K562 (cell line): ENCODE data around the gene GPR108. TPM values are rescaled to one million over a fixed set of nuclear protein-coding genes. Genes with fewer than 3 reads are reported as not detected.

Experiments
- ARID2 ChIP-seq: fragments of 450-650 bp; IDR thresholded peaks from 2 replicates; pipeline ENCODE4 v1.6.1; 2017; ENCODE audit warnings: antibody characterized with exemption, mild to moderate bottlenecking
- CC2D1A ChIP-seq: fragments of 450-650 bp; IDR thresholded peaks from 2 replicates; pipeline ENCODE4 v1.6.1; 2017; ENCODE audit warnings: mild to moderate bottlenecking
- ESRRB ChIP-seq: fragments of 250-450 bp; sonication (Bioruptor Pico); IDR thresholded peaks from 2 replicates; pipeline ENCODE4 v1.5.0; 2020; ENCODE audit warnings: mild to moderate bottlenecking, moderate library complexity, borderline replicate concordance
- ETS1 ChIP-seq: conservative IDR thresholded peaks from 2 replicates; pipeline ENCODE4 v1.6.1; 2011; ENCODE audit warnings: low read depth, mild to moderate bottlenecking, low read length; ENCODE audit not compliant: control insufficient read depth
- MEF2D ChIP-seq: conservative IDR thresholded peaks from 2 replicates; pipeline ENCODE4 v1.6.1; 2016; ENCODE audit warnings: low read depth, missing genetic modification characterization, missing compliant biosample characterization
- MYC ChIP-seq, 2 experiments: fragments of 250-450 bp in 1 of 2; sonication (Bioruptor Pico) in 1 of 2; IDR thresholded peaks; 2 replicates each; pipeline versions ENCODE4 v1.5.1 to v1.6.1; 2012 to 2021; ENCODE audit warnings: low read depth in 2 of 2, borderline replicate concordance in 1 of 2, improper control_type of control experiment in 1 of 2, low read length in 1 of 2, mild to moderate bottlenecking in 1 of 2, moderate library complexity in 1 of 2
- NCOR1 ChIP-seq: fragments of 450-650 bp; IDR thresholded peaks from 2 replicates; pipeline ENCODE4 v1.6.1; 2016; ENCODE audit warnings: mild to moderate bottlenecking, moderate library complexity
- SMAD3 ChIP-seq: fragments of 450-650 bp; formaldehyde crosslinking; conservative IDR thresholded peaks from 2 replicates; pipeline ENCODE4 v1.4.0; 2020; ENCODE audit warnings: mild to moderate bottlenecking
- SNIP1 ChIP-seq: fragments of 450-650 bp; IDR thresholded peaks from 2 replicates; pipeline ENCODE4 v1.7.1; 2017; ENCODE audit warnings: low read depth, mild to moderate bottlenecking
- SREBF2 ChIP-seq: sonication (generic); formaldehyde crosslinking; IDR thresholded peaks from 2 replicates; pipeline ENCODE4 v1.4.0; 2020; ENCODE audit warnings: mild to moderate bottlenecking, missing genetic modification reagents
- THRAP3 ChIP-seq: fragments of 450-650 bp; IDR thresholded peaks from 2 replicates; pipeline ENCODE4 v1.6.1; 2016; ENCODE audit warnings: mild to moderate bottlenecking, inconsistent platforms, borderline replicate concordance
- ZBTB11 ChIP-seq, 3 experiments: fragments of 200-800 bp in 1 of 3; fragments of 250-450 bp in 1 of 3; fragments of 450-650 bp in 1 of 3; sonication (Bioruptor Pico) in 1 of 3; sonication (Bioruptor generic) in 1 of 3; formaldehyde crosslinking in 1 of 3; IDR thresholded peaks; 2 replicates each; pipeline versions ENCODE4 v1.6.1 to v1.8.0; 2016 to 2022; ENCODE audit warnings: mild to moderate bottlenecking in 2 of 3, missing genetic modification characterization in 2 of 3, missing compliant biosample characterization in 1 of 3, moderate library complexity in 1 of 3
- ZBTB26 ChIP-seq: fragments of 450-650 bp; formaldehyde crosslinking; IDR thresholded peaks from 2 replicates; pipeline ENCODE4 v1.4.0; 2022; ENCODE audit warnings: missing genetic modification characterization
- ZNF232 ChIP-seq: sonication (generic); formaldehyde crosslinking; IDR thresholded peaks from 2 replicates; pipeline ENCODE4 v1.8.0; 2022; ENCODE audit warnings: mild to moderate bottlenecking, missing genetic modification reagents
- ZNF239 ChIP-seq: fragments of 250-450 bp; sonication (Bioruptor Pico); IDR thresholded peaks from 2 replicates; pipeline ENCODE4 v1.4.0; 2020; ENCODE audit warnings: mild to moderate bottlenecking
- ZNF740 ChIP-seq, 3 experiments: fragments of 200-800 bp in 1 of 3; sonication (Bioruptor generic) in 1 of 3; sonication (generic) in 1 of 3; formaldehyde crosslinking in 1 of 3; IDR thresholded peaks; 2 replicates each; pipeline versions ENCODE4 v1.6.1 to v1.8.0; 2016 to 2022; ENCODE audit warnings: mild to moderate bottlenecking in 2 of 3, missing compliant biosample characterization in 2 of 3, missing genetic modification characterization in 2 of 3, missing genetic modification reagents in 1 of 3
- polyA plus RNA-seq, 8 experiments: library from polyadenylated mRNA; depleted of rRNA in 4 of 8; stranded (reverse) in 5 of 8; unstranded in 3 of 8; fragments of >200 nt; fragmentation: Nextera tagmentation in 2 of 8; fragmentation: Illumina TruSeq in 1 of 8; extraction: Ambion mirVana in 2 of 8; extraction: Trizol in 1 of 8; gene quantifications; 2 replicates each; pipeline versions ENCODE4 v1.2.1 to v1.2.3, GENCODE V29; 2011 to 2014; ENCODE audit warnings: inconsistent platforms in 1 of 8, missing spikeins in 1 of 8
- total RNA-seq, 7 experiments: library from RNA; depleted of rRNA in 6 of 7; stranded (reverse); fragments of >200 nt in 6 of 7; fragmentation: Illumina TruSeq in 2 of 7; extraction: Trizol in 2 of 7; gene quantifications; 2 replicates each; pipeline versions ENCODE4 v1.2.1 to v1.2.3, GENCODE V29; 2011 to 2021; ENCODE audit warnings: low replicate concordance in 1 of 7
- TF ChIP-seq, protein P1 (sequence below): fragments of 250-450 bp; sonication (Bioruptor Pico); IDR thresholded peaks from 2 replicates; pipeline ENCODE4 v1.9.0; 2021; ENCODE audit warnings: mild to moderate bottlenecking
- TF ChIP-seq, protein P2 (sequence below): sonication (generic); formaldehyde crosslinking; IDR thresholded peaks from 2 replicates; pipeline ENCODE4 v1.8.1; 2023; ENCODE audit warnings: mild to moderate bottlenecking, missing genetic modification reagents

Gene GPR108
- total and polyA plus RNA-seq, 9 of the 15 experiments (the other 6 are each of a cell fraction or from before 2014, with no cell fraction given), result 2.4 to 33.2 (median 24.4) TPM

DNA sequence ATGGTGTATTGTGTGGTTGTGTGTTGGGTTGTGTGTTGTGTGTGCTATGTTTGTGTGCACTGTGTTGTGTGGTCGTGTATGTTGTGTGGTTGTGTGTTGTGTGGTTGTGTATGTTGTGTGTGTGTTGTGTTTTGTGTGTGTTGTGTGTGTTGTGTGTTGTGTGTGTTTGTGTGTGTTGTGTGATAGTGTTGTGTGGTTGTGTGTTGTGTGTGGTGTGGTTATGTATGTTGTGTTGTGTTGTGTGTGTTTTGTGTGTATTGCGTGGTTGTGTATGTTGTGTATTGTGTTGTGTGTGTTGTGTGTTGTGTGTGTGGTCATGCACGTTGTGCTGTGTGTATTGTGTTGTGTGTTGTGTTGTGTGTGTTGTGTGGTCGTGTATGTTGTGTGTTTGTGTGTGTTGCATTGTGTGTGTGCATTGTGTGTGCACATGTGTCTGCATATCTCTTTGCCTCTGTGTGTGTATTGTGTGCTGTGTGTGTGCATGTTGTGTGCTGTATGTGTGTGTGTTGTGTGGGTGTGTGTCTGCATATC, 19.9 kb downstream of the GPR108 start (continued):
- peak; percentile 82 for TF ChIP-seq ZNF740 (CRISPR knock-in tag; IDR thresholded peaks at IDR 0.05)
- TF ChIP-seq ZNF740 (tag; IDR thresholded peaks at IDR 0.05), result no peak
- TF ChIP-seq CC2D1A, result peak; percentile 62
- TF ChIP-seq ZNF232 (CRISPR knock-in tag), result peak; percentile 94
- peak; percentile 87 for TF ChIP-seq ARID2
- peak; percentile 99 for TF ChIP-seq THRAP3
- TF ChIP-seq MYC (IDR thresholded peaks at IDR 0.05; ENCODE audit: low read depth, low read length), result no peak
- TF ChIP-seq MYC (CRISPR knock-in tag; IDR thresholded peaks at IDR 0.05; ENCODE audit: borderline replicate concordance, low read depth), result no peak
- no peak for TF ChIP-seq ETS1
- no peak for TF ChIP-seq ZBTB11 (CRISPR knock-in tag; IDR thresholded peaks at IDR 0.05)
- TF ChIP-seq ZBTB26 (CRISPR knock-in tag), result peak; percentile 91
- peak; percentile 80 for TF ChIP-seq MEF2D (tag)
- TF ChIP-seq, protein P1, sequence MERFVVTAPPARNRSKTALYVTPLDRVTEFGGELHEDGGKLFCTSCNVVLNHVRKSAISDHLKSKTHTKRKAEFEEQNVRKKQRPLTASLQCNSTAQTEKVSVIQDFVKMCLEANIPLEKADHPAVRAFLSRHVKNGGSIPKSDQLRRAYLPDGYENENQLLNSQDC (CRISPR knock-in tag), result no peak
- TF ChIP-seq ZNF239 (CRISPR knock-in tag), result no peak
- TF ChIP-seq SREBF2 (CRISPR knock-in tag), result no peak
- peak; percentile 68; the same call in 1 of the 2 replicates for TF ChIP-seq SNIP1
- TF ChIP-seq ESRRB, result no peak
- no peak for TF ChIP-seq SMAD3
- TF ChIP-seq NCOR1, result no peak; the same call in none of the 2 replicates
- TF ChIP-seq, protein P2, sequence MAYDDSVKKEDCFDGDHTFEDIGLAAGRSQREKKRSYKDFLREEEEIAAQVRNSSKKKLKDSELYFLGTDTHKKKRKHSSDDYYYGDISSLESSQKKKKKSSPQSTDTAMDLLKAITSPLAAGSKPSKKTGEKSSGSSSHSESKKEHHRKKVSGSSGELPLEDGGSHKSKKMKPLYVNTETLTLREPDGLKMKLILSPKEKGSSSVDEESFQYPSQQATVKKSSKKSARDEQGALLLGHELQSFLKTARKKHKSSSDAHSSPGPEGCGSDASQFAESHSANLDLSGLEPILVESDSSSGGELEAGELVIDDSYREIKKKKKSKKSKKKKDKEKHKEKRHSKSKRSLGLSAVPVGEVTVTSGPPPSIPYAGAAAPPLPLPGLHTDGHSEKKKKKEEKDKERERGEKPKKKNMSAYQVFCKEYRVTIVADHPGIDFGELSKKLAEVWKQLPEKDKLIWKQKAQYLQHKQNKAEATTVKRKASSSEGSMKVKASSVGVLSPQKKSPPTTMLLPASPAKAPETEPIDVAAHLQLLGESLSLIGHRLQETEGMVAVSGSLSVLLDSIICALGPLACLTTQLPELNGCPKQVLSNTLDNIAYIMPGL, result peak; percentile 93
